GM19099 (cell line): ENCODE measurements around the gene CPN2.

Experiments
- POLR2A ChIP-seq: IDR thresholded peaks from 3 replicates; pipeline ENCODE4 v1.6.1; 2011; ENCODE audit warnings: low read depth; ENCODE audit not compliant: insufficient read length; ENCODE audit errors: extremely low read depth

Gene CPN2

GRCh38 chr3:194320744-194321243 is 30.3 kb downstream of the CPN2 start:
- TF ChIP-seq POLR2A: no peak

GRCh38 chr3:194320100-194320499 is 31.0 kb downstream of the CPN2 start:
- no peak for TF ChIP-seq POLR2A

DNA sequence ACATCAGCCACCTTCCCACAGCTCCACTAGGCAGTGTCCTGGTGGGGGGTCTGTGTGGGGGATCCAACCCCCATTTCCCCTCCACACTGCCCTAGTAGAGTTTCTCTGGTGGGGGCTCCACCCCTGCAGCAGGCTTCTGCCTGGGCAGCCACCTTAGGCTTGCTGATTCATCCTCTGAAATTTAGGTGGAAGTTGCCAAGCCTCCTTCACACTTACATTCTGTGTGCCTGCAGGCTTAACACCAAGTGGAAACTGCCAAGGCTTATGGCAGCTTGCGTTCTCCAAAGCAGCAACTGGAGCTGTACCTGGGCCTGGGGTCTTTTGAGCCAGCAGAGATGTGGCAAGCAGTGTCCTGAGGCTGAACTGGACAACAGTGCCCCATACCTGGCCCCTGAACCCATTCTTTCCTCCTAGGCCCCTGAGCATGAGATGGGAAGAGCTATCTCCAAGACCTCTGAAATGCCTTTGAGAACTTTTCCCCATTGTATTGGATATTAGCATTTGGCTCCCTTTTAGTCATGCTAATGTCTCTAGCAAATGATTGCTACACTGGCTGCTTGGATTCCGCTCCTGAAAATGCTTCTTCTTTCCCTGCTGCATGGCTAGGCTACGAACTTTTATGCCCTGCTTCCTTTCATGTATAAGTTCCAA is 32.5 kb downstream of the CPN2 start:
- TF ChIP-seq POLR2A: no peak

DNA sequence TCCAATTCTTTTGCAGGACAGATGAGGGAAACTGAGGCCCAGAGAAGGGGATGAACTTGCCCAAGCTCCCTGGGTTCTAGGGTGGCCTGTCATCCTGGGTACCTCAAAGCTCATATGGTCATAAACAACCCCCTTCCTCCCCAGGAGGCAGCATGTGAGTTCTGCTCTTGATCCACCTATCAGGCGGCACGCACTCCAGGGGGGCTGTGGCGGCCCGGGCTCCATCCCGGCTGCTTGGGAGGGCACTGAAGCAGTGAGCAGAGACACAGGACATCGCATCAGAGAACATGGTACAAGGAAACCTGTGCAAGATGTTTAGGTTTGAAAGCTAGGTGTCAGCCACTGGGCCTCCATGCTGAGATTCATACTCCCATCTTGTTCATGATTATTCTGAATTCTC is 34.2 kb downstream of the CPN2 start:
- no peak for TF ChIP-seq POLR2A

DNA sequence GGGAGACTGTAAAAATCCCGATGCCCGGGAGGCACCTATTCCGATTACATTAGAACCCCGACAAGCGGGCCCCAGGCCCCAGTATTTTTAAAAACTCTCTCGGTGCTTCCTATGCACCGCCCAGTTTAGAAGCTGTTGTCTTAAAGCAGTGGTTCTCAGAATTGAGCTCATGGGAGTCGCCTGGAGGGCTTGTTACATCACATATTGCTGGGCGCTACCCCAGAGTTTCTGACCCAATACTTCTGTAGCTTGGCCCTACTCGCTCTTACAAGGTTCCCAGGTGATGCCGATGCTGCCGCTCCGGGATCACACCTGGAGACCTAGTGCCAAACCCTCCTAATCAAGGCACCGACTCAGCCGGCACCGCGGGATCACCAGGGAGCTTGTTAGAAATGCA is 35.2 kb downstream of the CPN2 start:
- no peak for TF ChIP-seq POLR2A

- no peak for TF ChIP-seq POLR2A
These were observed 35.8 kb downstream of the CPN2 start for GRCh38 chr3:194315088-194315964.

DNA sequence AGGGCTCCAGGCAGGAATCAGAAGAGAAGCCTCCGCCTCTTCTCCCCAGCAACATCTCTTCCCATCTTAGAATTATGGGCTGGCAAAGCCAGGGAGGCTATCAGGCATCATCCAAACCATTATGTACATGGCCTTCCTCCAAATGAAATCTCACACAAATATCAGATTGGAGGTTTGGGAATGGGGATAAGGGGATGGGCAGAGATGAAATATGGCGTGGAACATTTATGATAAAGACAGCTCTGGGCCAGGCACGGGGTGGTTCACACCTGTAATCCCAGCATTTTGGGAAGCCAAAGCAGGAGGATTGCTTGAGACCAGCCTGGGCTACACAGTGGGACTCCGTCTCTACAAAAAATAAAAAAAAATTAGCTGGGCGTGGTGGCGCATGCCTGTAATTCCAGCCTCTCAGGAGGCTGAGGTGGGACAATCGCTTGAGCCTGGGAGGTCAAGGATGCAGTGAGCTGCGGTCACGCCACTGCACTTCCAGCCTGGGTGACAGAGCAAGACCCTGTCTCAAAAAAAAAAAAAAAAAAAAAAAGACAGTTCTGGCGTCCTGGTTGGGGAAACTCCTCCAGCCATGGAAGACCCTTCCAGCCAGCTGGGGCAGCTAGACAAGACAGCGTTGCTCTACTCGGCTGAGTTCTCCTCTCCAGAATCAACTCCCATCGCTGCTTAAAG is 36.6 kb downstream of the CPN2 start:
- no peak for TF ChIP-seq POLR2A

GRCh38 chr3:194313560-194314387 is 37.4 kb downstream of the CPN2 start:
- no peak for TF ChIP-seq POLR2A

DNA sequence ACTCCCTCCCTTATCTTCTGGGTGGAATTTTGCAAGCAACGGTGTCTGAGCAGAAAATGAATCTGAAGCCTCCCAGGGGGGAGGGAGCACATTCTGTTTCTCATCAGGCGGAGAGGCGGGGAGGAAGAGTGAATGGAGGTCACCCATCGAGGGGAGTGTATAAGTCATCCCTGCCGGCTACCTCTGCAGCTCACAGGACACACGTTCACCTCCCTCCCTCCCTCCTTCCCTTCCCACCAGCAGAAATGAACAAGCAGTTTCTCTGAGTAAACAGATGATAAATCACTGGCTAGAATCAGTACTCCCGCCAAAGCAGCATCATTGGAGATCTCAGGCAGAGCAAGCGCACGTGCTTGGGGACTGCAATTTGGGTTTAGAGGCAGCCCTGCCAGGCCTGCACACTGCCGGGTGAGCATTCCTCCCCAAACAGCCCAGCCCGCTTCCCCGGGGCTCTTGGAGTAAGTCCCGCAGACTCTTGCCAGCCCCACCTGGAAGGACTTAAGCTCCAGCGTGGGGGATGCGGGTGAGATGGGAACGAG is 38.3 kb downstream of the CPN2 start:
- no peak for TF ChIP-seq POLR2A

- no peak for TF ChIP-seq POLR2A
These were observed 38.9 kb downstream of the CPN2 start for GRCh38 chr3:194312186-194312742.

- TF ChIP-seq POLR2A: no peak
These were observed 40.1 kb downstream of the CPN2 start for GRCh38 chr3:194311000-194311399.

DNA sequence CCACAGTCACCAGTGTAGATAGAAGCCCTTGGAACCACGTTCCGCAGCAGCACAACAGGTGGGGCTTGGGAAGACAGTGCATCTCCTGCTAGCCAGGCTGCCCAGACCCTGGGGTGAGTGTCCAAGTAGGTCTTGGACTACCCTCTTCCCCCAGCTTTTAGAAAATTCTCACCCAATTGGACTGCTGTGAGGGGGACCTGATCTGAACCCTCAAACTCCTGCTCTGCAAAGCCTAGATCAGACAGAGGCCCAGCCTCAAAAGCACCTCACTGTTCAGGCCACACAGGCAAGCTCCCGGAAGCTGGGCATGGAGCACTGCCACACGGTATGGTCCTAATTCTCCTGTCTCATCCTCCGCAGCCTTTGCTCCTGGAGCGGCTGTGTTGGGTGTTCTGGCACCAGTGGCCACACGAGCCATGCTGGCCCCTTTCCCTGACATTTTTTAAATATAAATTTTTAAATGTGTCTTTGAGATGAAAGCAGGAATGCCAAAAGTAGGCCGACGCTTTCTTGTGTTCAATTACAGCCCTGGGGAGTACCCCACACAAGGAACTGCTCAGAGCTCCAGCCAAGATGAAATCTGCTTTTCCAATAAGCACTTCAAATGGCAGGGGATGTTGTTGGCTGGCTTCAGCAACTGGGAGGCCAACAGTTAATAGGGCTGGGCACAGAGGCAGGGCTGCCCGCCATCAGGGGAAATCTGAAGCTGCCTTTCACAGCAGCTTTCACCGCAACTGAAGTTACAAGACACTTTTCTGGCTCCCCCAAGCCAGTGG is 40.9 kb downstream of the CPN2 start:
- TF ChIP-seq POLR2A: no peak

- no peak for TF ChIP-seq POLR2A
These were observed 42.3 kb downstream of the CPN2 start for GRCh38 chr3:194308601-194309449.

DNA sequence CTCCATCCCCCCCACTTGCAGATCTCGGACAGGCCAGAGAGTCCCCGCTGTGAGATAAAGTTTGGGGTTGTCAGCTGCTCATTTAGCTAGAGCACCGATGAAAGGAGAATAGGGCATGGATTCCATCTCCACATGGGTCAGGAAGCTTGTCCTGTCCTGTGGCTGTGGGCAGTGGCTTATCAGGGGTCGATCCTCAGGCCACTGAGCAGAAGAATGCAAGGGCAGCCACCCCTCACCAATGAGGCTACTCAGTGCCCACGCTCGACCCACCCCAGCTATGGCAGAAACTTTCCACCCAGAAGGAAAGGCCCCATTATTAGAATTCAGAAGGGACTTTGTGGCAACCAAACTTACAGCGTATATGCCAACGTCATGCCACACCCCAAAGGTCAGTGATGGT is 43.3 kb downstream of the CPN2 start:
- TF ChIP-seq POLR2A: no peak
